HG03575 (cell line): ENCODE measurements around the gene NUP133.

Source experiments
- ATAC-seq: cut with Tn5 transposase; IDR thresholded peaks from one replicate; pipeline ENCODE4 v1.9.1; 2021; ENCODE audit not compliant: unreplicated experiment, insufficient number of reproducible peaks, low FRiP score; ENCODE audit errors: extremely low read depth

NUP133 gene

DNA sequence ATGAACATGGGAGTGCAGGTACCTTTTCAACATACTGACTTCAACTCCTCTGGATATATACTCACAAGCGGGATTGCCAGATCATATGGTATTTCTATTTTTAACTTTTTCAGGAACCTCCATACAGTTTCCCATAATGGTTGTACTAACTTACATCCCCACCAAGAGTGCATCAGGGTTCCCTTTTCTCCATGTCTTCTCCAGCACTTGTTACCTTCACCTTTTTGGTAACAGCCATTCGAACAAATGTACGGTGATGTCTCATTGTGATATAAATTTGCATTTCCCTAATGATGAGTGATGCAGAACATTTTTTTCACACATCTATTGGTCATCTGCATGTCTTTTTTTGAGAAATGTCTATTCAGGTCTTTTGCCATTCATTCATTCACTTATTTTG lies 48.3 kb downstream of the NUP133 start:
- no peak for ATAC-seq

DNA sequence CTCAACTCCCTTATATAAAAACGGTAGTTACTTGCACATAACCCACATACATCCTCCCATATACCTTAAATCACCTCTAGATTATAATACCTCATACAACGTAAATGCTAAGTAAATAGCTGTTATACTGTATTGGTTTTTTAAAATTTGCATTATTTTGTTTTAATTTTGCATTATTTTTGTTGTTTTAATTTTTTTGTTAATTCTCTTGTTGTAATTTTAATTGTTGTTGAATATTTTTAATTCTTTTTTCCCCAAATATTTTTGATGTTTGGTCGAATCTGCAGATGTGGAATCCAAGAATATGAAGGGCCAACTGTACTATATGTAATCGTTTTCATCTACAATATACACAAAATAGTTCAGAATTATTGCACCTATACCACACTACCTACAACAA lies 50.7 kb downstream of the NUP133 start:
- ATAC-seq: no peak

DNA sequence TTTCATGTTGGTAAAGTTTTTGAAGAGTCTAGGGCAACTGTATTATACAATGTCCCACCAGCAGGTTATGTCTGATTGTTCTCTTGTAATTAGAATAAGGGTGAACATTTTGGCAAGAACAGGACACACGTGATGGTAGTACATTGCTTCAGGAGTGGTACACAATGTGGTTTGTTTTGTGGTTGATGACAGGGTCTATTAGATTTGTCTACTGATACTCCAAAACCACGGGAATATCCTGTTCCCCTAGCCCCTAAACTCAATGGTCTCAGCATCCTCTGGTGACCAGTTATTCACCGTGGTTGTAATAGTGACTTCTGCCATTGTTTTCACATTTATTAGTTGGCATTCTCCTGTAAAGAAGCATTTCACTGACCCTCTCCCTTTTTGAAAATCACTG lies 52.1 kb downstream of the NUP133 start:
- ATAC-seq: no peak

DNA sequence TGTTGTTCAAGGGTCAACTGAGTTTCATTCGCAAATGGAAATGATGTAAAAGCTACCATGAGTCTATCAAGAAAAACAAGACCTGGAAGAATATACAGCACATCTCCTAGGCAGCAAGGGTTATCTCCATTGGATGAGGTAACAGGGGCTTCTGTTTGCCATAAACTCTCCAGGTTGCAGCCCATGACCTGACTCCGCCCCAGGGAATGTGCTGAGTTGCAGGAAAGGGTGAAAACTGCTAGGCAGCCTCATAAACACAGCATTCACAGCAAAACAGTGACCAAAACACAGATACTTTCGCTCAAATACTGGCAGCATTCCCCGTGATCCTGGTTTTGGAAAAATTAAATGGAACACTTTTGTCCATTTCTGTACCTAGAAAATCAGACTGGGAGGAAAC lies 54.1 kb downstream of the NUP133 start:
- ATAC-seq: no peak

DNA sequence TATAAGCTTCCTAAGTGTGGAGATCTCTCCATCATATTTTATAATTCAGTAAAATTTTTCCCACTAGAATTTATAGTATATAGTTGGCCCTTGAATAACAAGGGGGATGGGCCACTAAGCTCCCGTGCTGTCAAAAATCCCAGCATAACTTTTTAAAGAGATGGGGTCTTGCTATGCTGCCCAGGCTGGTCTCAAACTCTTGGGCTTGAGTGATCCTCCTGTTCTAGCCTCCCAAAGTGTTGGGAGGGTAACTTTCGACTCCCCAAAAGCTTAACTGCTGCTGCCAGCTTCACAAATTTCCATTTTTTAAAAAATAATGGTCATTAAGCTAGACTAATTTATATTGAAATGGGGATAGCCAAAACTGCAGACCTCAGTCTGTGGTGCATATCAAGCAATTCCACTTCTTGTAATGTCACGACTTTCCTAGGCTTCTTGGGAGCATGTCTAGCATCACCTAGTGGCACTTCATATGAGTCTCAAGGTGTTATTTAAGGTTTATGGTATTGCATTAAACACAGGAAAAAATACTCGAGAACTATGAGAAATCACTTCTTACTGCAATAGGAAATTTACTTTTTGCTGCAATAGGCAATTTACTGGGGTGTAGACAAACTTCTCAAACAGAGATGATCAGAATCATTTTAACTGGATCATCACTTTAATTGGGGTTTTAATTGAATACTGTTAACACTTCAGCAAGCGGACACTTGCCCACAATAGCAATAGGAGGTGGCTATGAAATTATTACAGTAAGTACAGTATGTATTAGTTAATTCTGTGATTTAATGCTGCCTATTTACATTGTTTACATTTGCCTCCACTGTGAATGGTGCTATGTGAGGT lies 55.0 kb downstream of the NUP133 start:
- ATAC-seq: no peak

DNA sequence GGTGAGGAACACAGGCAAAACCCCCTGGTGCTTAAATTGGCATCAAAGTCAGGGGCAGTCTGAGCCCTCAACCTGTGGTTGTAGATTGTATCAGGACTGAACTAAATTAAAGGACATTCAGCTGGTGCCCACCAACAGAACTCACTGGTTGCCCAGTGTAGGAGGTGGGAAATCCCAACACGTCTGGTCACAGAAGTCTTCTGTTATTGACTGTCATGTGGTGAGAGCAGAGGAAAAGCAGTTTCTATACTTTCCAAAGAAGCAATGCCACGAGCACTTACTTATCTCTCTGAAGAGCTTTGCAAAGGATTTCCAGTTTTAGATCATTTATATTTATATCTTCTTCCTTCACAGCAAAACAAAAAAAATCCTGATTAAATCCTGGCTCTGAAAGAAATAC lies 59.3 kb downstream of the NUP133 start:
- no peak for ATAC-seq

DNA sequence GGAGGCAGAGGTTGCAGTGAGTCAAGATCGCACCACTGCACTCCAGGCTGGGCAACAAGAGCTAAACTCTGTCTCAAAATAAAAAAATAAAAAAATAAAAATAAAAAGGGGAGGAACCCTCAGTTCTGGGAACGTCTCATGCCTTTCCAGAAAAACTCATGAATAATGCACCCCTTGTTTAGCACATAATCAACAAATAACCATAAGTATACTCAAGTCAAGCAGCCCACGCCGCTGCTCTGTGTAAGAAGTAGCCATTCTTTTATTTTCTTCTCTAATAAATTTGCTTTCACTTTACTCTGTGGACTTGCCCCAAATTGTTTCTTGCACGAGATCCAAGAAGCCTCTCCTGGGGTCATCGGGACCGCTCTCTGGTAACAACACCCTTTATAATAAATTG lies 59.8 kb downstream of the NUP133 start:
- ATAC-seq: no peak

DNA sequence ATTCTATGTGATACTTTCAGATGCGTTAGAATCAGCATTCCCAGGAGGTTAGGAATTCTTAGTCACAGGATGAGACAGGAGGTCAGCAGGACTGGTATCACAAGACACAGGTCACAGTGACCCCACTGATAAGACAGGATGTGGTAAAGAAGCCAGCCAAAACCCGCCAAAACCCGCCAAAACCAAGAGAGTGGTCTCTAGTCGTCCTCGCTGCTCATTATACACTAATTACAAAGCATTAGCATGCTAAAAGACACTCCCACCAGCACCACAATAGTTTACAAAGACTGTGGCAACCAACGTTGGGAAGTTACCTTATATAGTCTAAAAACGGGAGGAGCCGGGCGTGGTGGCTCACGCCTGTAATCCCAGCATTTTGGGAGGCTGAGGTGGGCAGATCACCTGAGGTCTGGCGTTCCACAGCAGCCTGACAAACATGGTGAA lies 60.3 kb downstream of the NUP133 start:
- no peak for ATAC-seq

DNA sequence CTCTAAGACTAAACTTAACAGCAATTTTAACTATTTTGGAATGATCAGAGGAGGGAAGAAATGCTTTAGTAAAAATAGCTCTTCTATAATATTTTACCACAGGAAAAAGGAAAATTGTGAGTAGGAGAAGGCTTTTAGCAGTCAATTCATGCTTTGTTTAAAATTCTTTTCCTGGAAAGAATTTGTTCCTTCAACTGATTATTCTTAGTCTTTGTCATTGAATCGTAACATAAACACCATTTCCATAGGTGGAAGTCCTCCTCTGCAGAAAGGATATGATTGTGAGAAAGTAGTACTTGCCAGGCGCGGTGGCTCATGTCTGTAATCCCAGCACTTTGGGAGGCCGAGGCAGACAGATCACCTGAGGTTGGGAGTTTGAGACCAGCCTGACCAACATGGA lies 62.3 kb downstream of the NUP133 start:
- no peak for ATAC-seq

DNA sequence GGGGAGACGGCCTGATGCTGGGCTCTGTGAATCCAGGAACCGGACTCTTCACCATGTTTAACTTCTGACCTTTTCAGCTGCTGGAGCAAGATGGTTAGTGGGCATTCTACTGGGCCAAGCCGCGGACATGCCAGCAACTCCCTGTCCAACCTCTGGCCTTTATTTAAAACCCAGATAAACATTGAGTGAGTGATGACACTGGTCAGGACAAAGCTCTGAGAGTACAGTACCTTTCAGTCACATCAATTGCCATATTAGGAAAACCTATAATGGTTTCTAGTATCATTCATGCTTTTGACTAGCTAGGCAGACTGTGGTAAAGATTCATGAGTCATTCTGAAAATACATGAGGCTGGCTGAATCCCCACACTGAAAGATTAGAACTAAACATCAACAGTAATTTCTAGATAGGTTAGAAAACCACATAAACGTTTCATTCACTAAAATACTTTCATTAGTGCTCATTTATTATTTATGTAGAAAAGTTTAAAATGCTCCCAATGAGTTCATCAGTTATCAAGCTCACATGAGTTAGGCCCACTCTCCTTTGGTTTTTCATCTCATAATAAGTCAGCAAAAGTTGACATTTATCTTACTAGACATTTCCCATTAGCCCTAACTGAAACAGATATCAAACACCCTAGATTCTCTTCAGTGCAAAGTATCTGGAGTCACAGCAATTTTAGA lies 67.1 kb downstream of the NUP133 start:
- peak; percentile 96 for ATAC-seq

DNA sequence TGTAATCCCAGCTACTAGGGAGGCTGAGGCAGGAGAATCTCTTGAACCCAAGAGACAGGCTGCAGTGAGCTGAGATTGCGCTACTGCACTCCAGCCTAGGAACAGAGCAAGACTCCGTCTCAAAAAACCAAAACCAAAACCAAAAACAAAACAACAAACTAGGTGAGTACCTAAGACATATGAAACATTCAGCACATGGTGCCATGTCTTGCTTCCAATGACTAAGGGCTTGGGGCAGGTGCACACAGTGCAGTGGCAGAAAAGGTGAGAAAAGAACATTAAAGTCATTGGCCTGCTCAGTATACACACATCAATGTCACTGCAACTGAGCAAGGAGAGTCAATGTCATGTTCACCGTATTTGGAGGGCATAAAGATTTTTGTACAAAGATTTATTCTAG lies 70.1 kb downstream of the NUP133 start:
- no peak for ATAC-seq

DNA sequence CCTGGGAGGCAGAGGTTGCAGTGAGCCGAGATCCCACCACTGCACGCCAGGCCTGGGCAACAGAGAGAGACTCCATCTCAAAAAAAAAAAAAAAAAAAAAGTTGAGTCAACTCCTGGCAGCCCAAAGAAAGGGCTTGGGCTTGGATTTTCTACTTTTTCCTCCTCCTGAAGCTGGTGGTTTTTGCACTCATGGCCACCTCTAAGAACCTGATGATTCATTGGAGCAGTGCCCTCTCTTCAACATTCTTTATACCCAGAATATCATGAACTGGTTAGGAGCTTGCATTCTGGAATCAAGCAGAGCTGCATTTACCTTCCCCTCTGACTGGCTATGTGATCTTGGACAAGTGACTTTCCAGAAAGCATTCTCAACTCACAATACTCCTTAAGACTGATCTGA lies 70.7 kb downstream of the NUP133 start:
- no peak for ATAC-seq

DNA sequence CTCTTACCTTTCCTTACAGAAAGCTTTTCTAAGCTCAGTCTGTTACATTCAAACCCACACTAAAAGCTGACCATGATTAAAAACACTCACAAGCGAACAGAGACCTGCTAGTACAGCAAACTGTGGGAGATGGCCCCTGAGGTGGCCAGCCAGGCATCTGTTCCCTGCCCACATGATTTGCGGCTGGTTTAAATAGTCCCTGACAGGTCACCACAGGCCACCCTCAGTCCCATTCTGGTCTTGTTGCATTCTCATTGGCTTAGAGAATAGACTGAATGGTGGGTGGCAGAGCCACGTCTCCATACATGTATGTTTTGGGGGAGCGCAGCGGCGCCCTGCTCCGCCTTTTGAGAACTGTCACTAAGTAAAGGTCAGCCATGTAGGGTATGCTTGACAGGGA lies 71.9 kb downstream of the NUP133 start:
- ATAC-seq: no peak

DNA sequence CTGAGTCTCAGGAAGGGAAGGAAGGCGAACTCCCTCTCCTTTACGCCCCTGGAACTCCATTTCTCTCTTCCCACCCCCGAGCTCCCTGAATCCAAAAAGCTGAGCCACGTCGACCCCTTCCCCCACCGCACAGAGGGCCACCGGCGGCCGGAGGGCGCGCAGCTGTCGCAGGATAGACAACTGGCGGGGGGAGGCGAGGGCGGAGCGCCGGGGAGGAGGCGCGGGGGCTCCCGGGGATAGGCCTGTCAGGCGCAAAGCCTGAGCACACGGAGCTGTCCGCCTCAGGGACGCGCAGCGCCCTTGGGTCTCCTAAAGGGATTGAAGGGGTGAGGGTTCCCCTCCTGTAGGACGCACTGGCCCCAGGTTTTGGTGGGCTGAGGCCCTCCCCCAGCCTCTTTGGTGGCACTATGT lies 73.5 kb downstream of the NUP133 start:
- no peak for ATAC-seq

DNA sequence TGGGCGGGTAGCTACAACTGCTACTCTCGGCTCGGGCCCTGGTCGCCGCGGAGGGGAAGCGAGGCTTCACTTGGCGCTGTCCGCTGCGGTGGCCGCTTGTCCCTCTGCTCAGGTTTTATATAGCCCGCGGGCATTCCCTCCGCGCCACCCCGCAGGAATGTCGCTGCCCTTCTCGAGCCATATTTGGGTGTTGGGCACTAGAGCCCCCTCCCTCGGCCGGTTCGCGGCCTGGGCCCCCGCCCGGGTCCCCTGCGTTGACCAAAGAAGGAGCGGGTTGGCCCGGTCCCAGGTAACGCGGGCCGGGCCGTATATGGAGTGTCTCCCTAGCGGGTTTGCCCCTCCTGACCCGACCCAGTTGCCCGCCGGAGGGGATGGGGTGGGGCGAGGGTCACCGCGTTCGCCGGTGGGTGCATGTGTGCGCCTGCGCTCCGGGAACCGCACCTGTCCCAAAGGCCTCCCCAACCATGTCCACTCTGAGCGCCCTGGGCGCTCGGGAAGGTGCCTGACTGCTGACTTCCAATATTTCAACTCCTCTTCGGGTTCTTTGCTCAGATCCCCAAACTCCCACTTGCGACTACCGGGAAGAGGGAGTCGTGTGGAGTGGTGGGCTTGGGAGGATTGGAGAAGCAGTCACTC lies 74.0 kb downstream of the NUP133 start, which contains the start of gene ACTA1:
TSS of gene ACTA1 (minus strand) at position 90 of the 636 bp plus-strand sequence. CDS start 979 bp downstream, outside the sequence.
- no peak for ATAC-seq

DNA sequence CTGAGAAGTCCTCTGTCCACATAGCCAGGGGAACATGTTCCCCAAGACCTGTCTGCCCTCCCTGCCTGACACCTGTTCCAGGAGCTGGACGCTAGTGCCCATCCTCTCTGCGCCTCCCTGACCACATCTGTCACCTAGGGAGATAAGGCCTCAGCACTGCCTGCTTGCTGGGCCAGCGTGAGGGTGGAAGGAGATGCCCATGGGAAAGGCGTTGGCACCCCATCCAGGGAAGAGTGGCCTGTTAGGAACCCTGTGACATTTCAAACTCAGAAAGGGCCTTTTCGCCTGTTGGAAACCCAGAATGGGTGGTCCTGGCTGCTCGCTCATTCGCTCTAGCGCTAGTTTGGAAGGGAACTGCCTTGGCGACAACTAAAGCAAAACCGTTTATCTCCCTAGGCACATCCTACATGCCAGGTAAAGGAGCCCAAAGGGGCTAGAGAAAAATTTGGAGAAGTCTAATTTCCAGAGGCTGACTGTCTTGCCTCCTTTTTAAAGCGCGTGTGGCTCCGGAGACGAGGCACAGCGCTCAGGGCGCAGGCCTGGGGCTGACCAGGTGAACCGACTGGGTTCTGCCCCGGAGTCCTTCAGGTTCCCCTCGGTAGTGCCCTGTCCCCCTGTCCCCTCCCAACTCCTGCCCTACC lies 74.7 kb downstream of the NUP133 start:
- no peak for ATAC-seq

DNA sequence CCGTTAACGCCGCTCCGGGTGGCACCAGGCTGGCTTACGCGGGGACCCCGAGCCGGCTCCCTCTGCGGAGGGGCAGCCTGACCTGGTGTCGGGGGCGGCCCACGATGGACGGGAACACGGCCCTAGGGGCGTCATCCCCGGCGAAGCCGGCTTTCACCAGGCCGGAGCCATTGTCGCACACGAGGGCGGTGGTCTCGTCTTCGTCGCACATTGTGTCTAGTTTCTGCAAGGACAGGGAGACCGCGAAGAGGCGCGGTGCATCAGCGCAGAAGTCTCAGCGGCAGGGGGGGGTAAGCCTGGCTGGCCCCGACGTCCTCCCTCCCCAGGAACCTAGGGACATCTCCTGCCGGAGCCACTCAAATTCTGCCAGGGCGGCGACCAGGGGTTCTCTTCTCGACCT lies 75.2 kb downstream of the NUP133 start:
- no peak for ATAC-seq

DNA sequence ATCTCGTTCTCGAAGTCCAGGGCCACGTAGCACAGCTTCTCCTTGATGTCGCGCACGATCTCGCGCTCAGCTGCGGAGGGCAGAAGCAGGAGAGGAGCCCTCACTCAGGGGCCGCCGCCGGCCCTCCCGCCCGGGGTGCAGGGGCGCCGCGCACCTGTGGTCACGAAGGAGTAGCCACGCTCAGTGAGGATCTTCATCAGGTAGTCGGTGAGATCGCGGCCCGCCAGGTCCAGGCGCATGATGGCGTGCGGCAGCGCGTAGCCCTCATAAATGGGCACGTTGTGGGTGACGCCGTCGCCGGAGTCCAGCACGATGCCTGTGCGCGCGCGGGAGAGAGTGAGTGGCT lies 76.1 kb downstream of the NUP133 start:
- ATAC-seq: no peak

DNA sequence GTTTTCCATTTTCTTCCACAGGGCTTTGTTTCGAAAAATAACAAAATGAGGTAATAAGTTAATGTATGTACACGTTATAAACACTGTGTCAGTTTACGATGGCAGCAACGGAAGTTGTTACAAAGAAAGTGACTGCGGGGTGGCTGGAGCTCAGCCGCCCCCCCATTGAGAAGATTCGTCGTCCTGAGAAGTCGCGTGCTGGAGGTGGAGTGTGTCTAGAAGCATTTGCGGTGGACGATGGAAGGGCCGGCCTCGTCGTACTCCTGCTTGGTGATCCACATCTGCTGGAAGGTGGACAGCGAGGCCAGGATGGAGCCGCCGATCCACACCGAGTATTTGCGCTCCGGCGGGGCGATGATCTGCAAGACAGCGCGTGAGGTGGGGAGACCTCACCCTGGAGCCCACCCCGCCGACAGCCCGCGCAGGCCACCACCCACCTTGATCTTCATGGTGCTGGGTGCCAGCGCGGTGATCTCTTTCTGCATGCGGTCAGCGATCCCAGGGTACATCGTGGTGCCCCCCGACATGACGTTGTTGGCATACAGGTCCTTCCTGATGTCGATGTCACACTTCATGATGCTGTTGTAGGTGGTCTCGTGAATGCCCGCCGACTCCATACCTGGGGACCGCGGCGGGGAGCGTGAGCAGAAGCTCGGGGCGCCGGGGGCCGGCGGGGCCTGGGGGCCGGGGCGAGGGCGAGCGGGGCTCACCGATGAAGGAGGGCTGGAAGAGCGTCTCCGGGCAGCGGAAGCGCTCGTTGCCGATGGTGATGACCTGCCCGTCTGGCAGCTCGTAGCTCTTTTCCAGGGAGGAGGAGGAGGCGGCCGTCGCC lies 76.6 kb downstream of the NUP133 start:
- ATAC-seq: no peak
